ENCODE measurements around the gene PDE4B.

PDE4B gene

DNA sequence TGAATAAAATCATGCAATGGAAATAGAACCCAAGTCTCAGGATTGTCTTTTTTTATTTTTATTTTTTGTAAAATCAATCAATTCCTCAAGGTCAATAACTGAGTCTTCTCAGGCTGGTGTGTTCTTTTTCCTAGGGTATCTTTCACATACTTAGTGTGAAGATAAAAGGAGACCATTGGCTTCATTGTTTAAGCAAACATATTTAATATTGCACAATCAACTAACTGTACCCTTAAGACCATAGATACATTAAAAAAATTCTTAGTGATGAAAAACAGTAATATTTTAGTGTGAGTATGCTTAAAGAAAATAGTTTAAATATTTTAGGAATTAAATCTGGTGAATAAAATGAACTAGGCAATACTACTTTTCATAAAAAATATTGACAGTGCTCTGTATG lies 31.4 kb downstream of the PDE4B start:
- TF ChIP-seq CTCF (IDR thresholded peaks at IDR 0.05; ENCODE audit: low read length, missing control alignments) = no peak

GRCh38 chr1:65825741-65826140 lies 33.0 kb downstream of the PDE4B start:
- H3K4me3 ChIP-seq (replicated peaks; ENCODE audit: low read depth, low read length) = no peak overlapping the region
- peak; percentile 47 for DNase-seq (ENCODE audit: low read depth)
- no peak for TF ChIP-seq CTCF (IDR thresholded peaks at IDR 0.05; ENCODE audit: low read length, missing control alignments)

More for the DNA sequence above, 31.4 kb downstream of the PDE4B start:
- no peak for DNase-seq (ENCODE audit: low read depth)
- no peak overlapping the region for H3K4me3 ChIP-seq (replicated peaks; ENCODE audit: low read depth, low read length)

DNA sequence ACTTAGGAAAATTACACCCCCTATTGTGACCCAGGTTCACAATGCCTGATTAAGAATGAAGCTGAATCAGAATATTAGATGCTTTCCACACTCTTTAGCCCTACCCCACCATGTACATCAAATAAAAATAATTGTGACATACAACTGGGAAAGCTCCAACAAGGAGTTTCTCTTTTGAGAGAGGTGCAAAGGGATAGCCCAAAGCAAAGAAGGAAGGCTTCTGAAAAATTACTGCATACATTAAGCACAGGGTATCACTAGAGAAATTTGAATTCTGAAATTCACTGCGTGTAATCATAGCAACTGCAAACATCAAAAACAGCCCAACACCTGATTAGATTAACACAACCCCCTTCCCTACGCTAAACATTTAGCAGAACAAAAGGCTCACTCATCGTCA lies 34.1 kb downstream of the PDE4B start:
- TF ChIP-seq CTCF (IDR thresholded peaks at IDR 0.05; ENCODE audit: low read length, missing control alignments) = no peak
- H3K4me3 ChIP-seq (replicated peaks; ENCODE audit: low read depth, low read length) = no peak overlapping the region

GRCh38 chr1:65827346-65827745 lies 34.7 kb downstream of the PDE4B start:
- no peak for DNase-seq (ENCODE audit: low read depth)
- no peak for TF ChIP-seq CTCF (IDR thresholded peaks at IDR 0.05; ENCODE audit: low read length, missing control alignments)
- H3K4me3 ChIP-seq (replicated peaks; ENCODE audit: low read depth, low read length) = no peak overlapping the region

More for the DNA sequence above, 34.1 kb downstream of the PDE4B start:
- DNase-seq (ENCODE audit: low read depth) = no peak

DNA sequence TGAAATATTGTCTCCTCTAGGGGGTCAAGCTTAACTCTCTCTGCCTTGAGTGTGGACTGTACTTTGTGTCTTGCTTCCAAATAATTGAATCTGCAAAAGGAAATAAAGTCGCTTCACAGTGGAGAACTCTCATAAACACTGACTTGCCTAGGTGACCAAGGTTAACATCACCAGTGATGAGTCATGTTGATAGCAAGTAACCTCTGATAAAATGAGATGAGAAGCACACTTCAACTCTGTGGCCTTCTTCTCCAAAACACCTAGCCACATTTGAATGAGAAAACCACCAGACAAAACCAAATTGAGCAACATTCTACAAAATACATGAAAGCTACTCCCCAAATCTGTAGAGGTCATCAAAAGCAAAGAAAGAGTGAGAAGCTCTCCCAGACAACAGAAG lies 37.6 kb downstream of the PDE4B start:
- H3K4me3 ChIP-seq (replicated peaks; ENCODE audit: low read depth, low read length) = no peak overlapping the region
- TF ChIP-seq CTCF (IDR thresholded peaks at IDR 0.05; ENCODE audit: low read length, missing control alignments) = no peak
- DNase-seq (ENCODE audit: low read depth) = no peak

DNA sequence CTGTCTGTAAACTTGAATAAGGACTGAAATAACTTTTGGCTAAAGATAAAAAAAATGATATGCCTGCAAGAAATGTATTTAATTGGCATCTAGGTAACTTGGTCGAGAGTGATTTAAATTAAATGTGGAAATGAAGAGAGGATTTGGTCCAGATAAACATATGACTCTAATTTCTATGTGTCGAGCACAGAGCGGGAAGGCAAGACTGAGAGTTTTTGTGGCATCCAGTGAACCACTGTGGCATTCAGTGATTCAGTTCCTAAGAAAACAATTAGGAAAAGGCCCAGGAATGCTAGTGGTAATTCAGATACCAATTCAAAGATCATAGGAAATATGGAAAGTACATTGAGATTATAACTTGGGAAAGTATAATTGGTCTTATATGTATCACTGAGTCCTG lies 39.6 kb downstream of the PDE4B start:
- DNase-seq (ENCODE audit: low read depth) = no peak
- H3K4me3 ChIP-seq (replicated peaks; ENCODE audit: low read depth, low read length) = no peak overlapping the region
- no peak for TF ChIP-seq CTCF (IDR thresholded peaks at IDR 0.05; ENCODE audit: low read length, missing control alignments)

DNA sequence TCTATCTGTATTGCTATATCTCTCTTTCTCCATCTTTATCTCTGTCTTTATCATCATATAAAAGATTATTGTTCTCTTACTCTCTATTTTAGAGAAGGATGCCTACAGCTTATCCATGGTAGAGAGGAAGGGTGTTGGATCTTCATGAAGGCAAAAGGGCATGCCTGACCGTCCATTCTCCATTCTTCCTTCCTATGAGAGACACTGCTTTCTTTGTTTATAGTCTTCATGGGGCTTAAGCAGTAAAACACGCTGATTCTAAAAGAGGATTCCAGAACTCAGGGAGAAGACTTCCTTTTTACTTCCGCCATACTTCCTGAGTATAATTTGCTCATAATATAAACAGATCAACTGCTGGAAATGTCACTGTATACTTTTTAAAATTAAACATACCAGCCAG lies 44.0 kb downstream of the PDE4B start:
- no peak for DNase-seq (ENCODE audit: low read depth)
- no peak overlapping the region for H3K4me3 ChIP-seq (replicated peaks; ENCODE audit: low read depth, low read length)
- no peak for TF ChIP-seq CTCF (IDR thresholded peaks at IDR 0.05; ENCODE audit: low read length, missing control alignments)

Data from fibroblast of pulmonary artery (primary cell).